Measurements from ENCODE around the gene PWWP3B. TPM values are rescaled to one million over a fixed set of nuclear protein-coding genes. Genes with fewer than 3 reads are reported as not detected.

PWWP3B gene
- total and polyA plus RNA-seq, 9 of the 15 experiments (the other 6 are each of a cell fraction or from before 2014, with no cell fraction given), result not detected

DNA sequence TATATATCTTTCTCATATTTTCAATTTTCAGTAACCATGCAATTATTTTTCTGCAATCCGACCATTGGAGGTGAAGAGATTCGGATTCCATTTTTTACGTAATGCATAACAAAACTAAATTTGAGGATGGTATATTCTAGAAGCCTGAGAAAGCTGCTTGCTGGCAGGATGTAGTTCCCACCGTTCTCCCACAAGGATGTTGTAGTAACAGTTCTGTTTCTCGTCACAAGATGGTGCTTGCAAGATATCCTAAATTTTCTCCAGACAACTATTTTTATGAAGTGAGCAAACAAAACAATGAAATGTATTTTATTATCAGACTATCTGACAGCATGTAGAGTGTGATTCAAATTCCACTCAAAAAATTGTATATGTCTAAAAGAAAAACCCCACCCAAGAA, 10.7 kb downstream of the PWWP3B start:
- no peaks in the 10 kb centered on the region for H3K79me2 ChIP-seq (ENCODE audit: control insufficient read depth, insufficient read depth, low read length)
- POLR2A ChIA-PET, result no interaction called here
- ATAC-seq, result no peak
- no peak overlapping the region for H3K4me2 ChIP-seq (ENCODE audit: insufficient read depth, low read length)
- no peak overlapping the region for H3K27ac ChIP-seq (ENCODE audit: extremely low read depth, low read depth, low read length)
- CTCF ChIA-PET (ENCODE audit: low intra/inter-chr PET ratio), result no interaction called here
- no peak for FAIRE-seq
- no peaks in the 10 kb centered on the region for H3K4me1 ChIP-seq (replicated peaks in 1 of 2; ENCODE audit: control insufficient read depth in 2 of 2, insufficient read depth in 2 of 2, low read length in 2 of 2)
- no peak overlapping the region for H3K9ac ChIP-seq (ENCODE audit: insufficient read depth in 1 of 2, low read depth in 2 of 2, low read length in 2 of 2)
- TF ChIP-seq ZNF584 (CRISPR knock-in tag; IDR thresholded peaks at IDR 0.05; ENCODE audit: low read depth) (no peak), HDAC8 (tag; IDR thresholded peaks at IDR 0.05) (no peak), BRD4 (IDR thresholded peaks at IDR 0.05) (no peak), ARNT (IDR thresholded peaks at IDR 0.05) (no peak), FOS (IDR thresholded peaks at IDR 0.05; ENCODE audit: extremely low read depth, insufficient read length) (no peak), ERF (CRISPR knock-in tag; IDR thresholded peaks at IDR 0.05) (no peak), TAF9B (IDR thresholded peaks at IDR 0.05; ENCODE audit: partially characterized antibody) (no peak), POLR2AphosphoS5 (IDR thresholded peaks at IDR 0.05; ENCODE audit: control insufficient read depth, insufficient read depth, low read depth, low read length) (no peak), SMAD4 (CRISPR knock-in tag; conservative IDR thresholded peaks at IDR 0.05) (no peak), ZNF316 (IDR thresholded peaks at IDR 0.05) (no peak), ESRRA (IDR thresholded peaks at IDR 0.05; ENCODE audit: borderline replicate concordance, low read depth) (no peak), ZMIZ1 (IDR thresholded peaks at IDR 0.05; ENCODE audit: low read depth in 2 of 2, low read length in 2 of 2) (no peak), TCF7L2 (IDR thresholded peaks at IDR 0.05; ENCODE audit: low read depth, low read length) (no peak), USF1 (CRISPR knock-in tag; IDR thresholded peaks at IDR 0.05) (no peak)
- TF ChIP-seq, protein P1, sequence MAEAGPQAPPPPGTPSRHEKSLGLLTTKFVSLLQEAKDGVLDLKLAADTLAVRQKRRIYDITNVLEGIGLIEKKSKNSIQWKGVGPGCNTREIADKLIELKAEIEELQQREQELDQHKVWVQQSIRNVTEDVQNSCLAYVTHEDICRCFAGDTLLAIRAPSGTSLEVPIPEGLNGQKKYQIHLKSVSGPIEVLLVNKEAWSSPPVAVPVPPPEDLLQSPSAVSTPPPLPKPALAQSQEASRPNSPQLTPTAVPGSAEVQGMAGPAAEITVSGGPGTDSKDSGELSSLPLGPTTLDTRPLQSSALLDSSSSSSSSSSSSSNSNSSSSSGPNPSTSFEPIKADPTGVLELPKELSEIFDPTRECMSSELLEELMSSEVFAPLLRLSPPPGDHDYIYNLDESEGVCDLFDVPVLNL (CRISPR knock-in tag; IDR thresholded peaks at IDR 0.05; ENCODE audit: low read depth), result no peak
- TF ChIP-seq, protein P2, sequence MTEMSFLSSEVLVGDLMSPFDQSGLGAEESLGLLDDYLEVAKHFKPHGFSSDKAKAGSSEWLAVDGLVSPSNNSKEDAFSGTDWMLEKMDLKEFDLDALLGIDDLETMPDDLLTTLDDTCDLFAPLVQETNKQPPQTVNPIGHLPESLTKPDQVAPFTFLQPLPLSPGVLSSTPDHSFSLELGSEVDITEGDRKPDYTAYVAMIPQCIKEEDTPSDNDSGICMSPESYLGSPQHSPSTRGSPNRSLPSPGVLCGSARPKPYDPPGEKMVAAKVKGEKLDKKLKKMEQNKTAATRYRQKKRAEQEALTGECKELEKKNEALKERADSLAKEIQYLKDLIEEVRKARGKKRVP (CRISPR knock-in tag; IDR thresholded peaks at IDR 0.05), result no peak
- in situ Hi-C loops (cut with MboI), result no loop called here
- intact Hi-C loops (cut with micrococcal nuclease), result no loop called here
- H3K27me3 ChIP-seq (ENCODE audit: control insufficient read depth in 2 of 2, insufficient read depth in 2 of 2, low read length in 2 of 2), result no peaks in the 10 kb centered on the region
- H3K36me3 ChIP-seq (ENCODE audit: control insufficient read depth, insufficient read depth, low read length), result no peaks in the 10 kb centered on the region
- no TSS peak for BruUV-seq (replicated peaks)
- H2AFZ ChIP-seq (ENCODE audit: low read depth, low read length), result no peak overlapping the region
- H3K9me3 ChIP-seq (replicated peaks; ENCODE audit: control insufficient read depth, insufficient read depth, low read depth, low read length), result no peaks in the 10 kb centered on the region
- H4K20me1 ChIP-seq (replicated peaks; ENCODE audit: control insufficient read depth, insufficient read depth, low read length), result no peaks in the 10 kb centered on the region
- no peak for DNase-seq (ENCODE audit: extremely low read depth in 1 of 4, low spot score in 3 of 4)
- no peaks in the 10 kb centered on the region for H3K9me1 ChIP-seq (ENCODE audit: control insufficient read depth, insufficient read depth, low read length)
- H3K4me3 ChIP-seq, result no peak overlapping the region
- WGBS (ENCODE audit: insufficient coverage, low coverage, missing lambda C conversion rate), result 2% methylated on average over 5 of the region's 5 CpGs

Data from K562 (cell line).